DMS79 (cell line): ENCODE results near the gene SLC1A2.

Experiments
- DNase-seq: peaks from one replicate; lab custom pipeline; 2025; lab: John Stamatoyannopoulos, UW

SLC1A2 gene

GRCh38 chr11:35271031-35271430 lies 148.3 kb downstream of the SLC1A2 start:
- DNase-seq: no peak

GRCh38 chr11:35270342-35270741 lies 149.0 kb downstream of the SLC1A2 start:
- DNase-seq: peak; percentile 50

GRCh38 chr11:35267504-35267903 lies 151.9 kb downstream of the SLC1A2 start:
- no peak for DNase-seq

- DNase-seq: no peak
These were observed 153.5 kb downstream of the SLC1A2 start for GRCh38 chr11:35265755-35266454.

- DNase-seq: no peak
These were observed 156.6 kb downstream of the SLC1A2 start for GRCh38 chr11:35262735-35263134.

- no peak for DNase-seq
These were observed 157.3 kb downstream of the SLC1A2 start for GRCh38 chr11:35262056-35262455.

- DNase-seq: no peak
These were observed 158.2 kb downstream of the SLC1A2 start for GRCh38 chr11:35261197-35261596.

- DNase-seq: peak; percentile 41
These were observed 158.9 kb downstream of the SLC1A2 start for GRCh38 chr11:35260342-35260985.

GRCh38 chr11:35259529-35259928 lies 159.8 kb downstream of the SLC1A2 start:
- DNase-seq: no peak

GRCh38 chr11:35257281-35257680 lies 162.1 kb downstream of the SLC1A2 start:
- DNase-seq: no peak

GRCh38 chr11:35256296-35256695 lies 163.1 kb downstream of the SLC1A2 start:
- DNase-seq: no peak

- no peak for DNase-seq
These were observed 163.8 kb downstream of the SLC1A2 start for GRCh38 chr11:35255514-35255913.

GRCh38 chr11:35253237-35253636 lies 166.1 kb downstream of the SLC1A2 start:
- DNase-seq: no peak

GRCh38 chr11:35250621-35251020 lies 168.7 kb downstream of the SLC1A2 start:
- DNase-seq: no peak

- DNase-seq: no peak
These were observed 169.2 kb downstream of the SLC1A2 start for GRCh38 chr11:35250192-35250591.

GRCh38 chr11:35248558-35249323 lies 170.6 kb downstream of the SLC1A2 start:
- DNase-seq: no peak

GRCh38 chr11:35247863-35248262 lies 171.5 kb downstream of the SLC1A2 start:
- DNase-seq: no peak

GRCh38 chr11:35247428-35247827 lies 171.9 kb downstream of the SLC1A2 start:
- DNase-seq: no peak

- no peak for DNase-seq
These were observed 172.6 kb downstream of the SLC1A2 start for GRCh38 chr11:35246745-35247144.

- no peak for DNase-seq
These were observed 173.6 kb downstream of the SLC1A2 start for GRCh38 chr11:35245786-35246185.

- no peak for DNase-seq
These were observed 174.3 kb downstream of the SLC1A2 start for GRCh38 chr11:35245056-35245455.

GRCh38 chr11:35243774-35244173 lies 175.6 kb downstream of the SLC1A2 start:
- no peak for DNase-seq
